IMR-90 (cell line): Measurements from ENCODE around the gene DELE1. TPM values are rescaled to one million over a fixed set of nuclear protein-coding genes. Genes with fewer than 3 reads are reported as not detected.

Source experiments
- ATAC-seq: fragments of 200-7000 bp; cut with Tn5 transposase; 2 replicates; pipeline ENCODE4 v1.9.1; 2020; ENCODE audit warnings: low read depth, mild to moderate bottlenecking, moderate library complexity
- BruUV-seq: library from RNA; stranded (reverse); fragments of 400-500 nt; replicated peaks from 2 replicates; lab custom pipeline; 2021; lab: Mats Ljungman, UMichigan
- CTCF ChIA-PET: fragments of 300-600 bp; formaldehyde crosslinking; extraction: SDS; loops from one replicate; lab custom pipeline; 2021; ENCODE audit warnings: antibody characterized with exemption; lab: Yijun Ruan, JAX
- POLR2A ChIA-PET: fragments of 300-600 bp; sonication (Branson Sonifier 250); formaldehyde crosslinking; loops from one replicate; lab custom pipeline; 2022; ENCODE audit warnings: antibody characterized with exemption; ENCODE audit not compliant: unreplicated experiment; lab: Charles Lee
- DNase-seq: peaks from one replicate; pipeline ENCODE4 v3.0.0; 2013
- H2AFZ ChIP-seq: replicated peaks from 2 replicates; pipeline ENCODE3; 2013; ENCODE audit warnings: low read length, mild to moderate bottlenecking; ENCODE audit not compliant: poor library complexity
- H2AK5ac ChIP-seq: 2 replicates; pipeline ENCODE4 v1.6.1; 2013; ENCODE audit warnings: low read depth, low read length, inconsistent platforms
- H2AK9ac ChIP-seq: replicated peaks from 2 replicates; pipeline ENCODE3; 2013; ENCODE audit warnings: mild to moderate bottlenecking, low read depth, low read length, moderate library complexity; ENCODE audit not compliant: poor library complexity
- H2BK120ac ChIP-seq: 2 replicates; pipeline ENCODE4 v1.6.1; 2013; ENCODE audit warnings: low read depth, low read length, inconsistent platforms
- H2BK15ac ChIP-seq: 3 replicates; pipeline ENCODE4 v1.6.1; 2013; ENCODE audit warnings: low read depth, low read length, inconsistent platforms
- H2BK20ac ChIP-seq: 2 replicates; pipeline ENCODE4 v1.6.1; 2013; ENCODE audit warnings: low read depth, mild to moderate bottlenecking, inconsistent platforms, low read length, moderate library complexity
- H2BK5ac ChIP-seq: 2 replicates; pipeline ENCODE4 v1.6.1; 2013; ENCODE audit warnings: mild to moderate bottlenecking, low read depth, low read length, inconsistent platforms; ENCODE audit not compliant: poor library complexity, severe bottlenecking
- H3K14ac ChIP-seq: replicated peaks from 2 replicates; pipeline ENCODE4 v1.6.1; 2013; ENCODE audit warnings: low read depth, low read length, inconsistent platforms
- H3K18ac ChIP-seq: 2 replicates; pipeline ENCODE4 v1.6.1; 2013; ENCODE audit warnings: low read depth, low read length, control low read depth
- H3K23ac ChIP-seq: 2 replicates; pipeline ENCODE4 v1.6.1; 2013; ENCODE audit warnings: low read depth, low read length, inconsistent platforms
- H3K27ac ChIP-seq: 2 replicates; pipeline ENCODE4 v1.5.1; 2013; ENCODE audit warnings: mild to moderate bottlenecking, control low read depth, low read length; ENCODE audit not compliant: insufficient read depth
- H3K27me3 ChIP-seq: 2 replicates; pipeline ENCODE4 v1.6.1; 2013; ENCODE audit warnings: low read length; ENCODE audit not compliant: control insufficient read depth, insufficient read depth
- H3K36me3 ChIP-seq: 2 replicates; pipeline ENCODE4 v1.6.1; 2013; ENCODE audit warnings: low read length, mixed read lengths; ENCODE audit not compliant: control insufficient read depth, insufficient read depth
- H3K4ac ChIP-seq: 2 replicates; pipeline ENCODE4 v1.6.1; 2013; ENCODE audit warnings: low read depth, low read length, inconsistent platforms
- H3K4me1 ChIP-seq: 2 replicates; pipeline ENCODE4 v1.6.1; 2013; ENCODE audit warnings: low read length, mixed read lengths; ENCODE audit not compliant: control insufficient read depth, insufficient read depth
- H3K4me2 ChIP-seq: 2 replicates; pipeline ENCODE4 v1.6.1; 2013; ENCODE audit warnings: low read depth, mild to moderate bottlenecking, control low read depth, low read length, moderate library complexity
- H3K4me3 ChIP-seq: 2 replicates; pipeline ENCODE4 v1.5.1; 2013; ENCODE audit warnings: low read depth, mild to moderate bottlenecking, control low read depth, low read length, moderate library complexity; ENCODE audit not compliant: insufficient read depth
- H3K56ac ChIP-seq: 2 replicates; pipeline ENCODE4 v1.6.1; 2013; ENCODE audit warnings: low read length, inconsistent platforms; ENCODE audit not compliant: insufficient read depth; ENCODE audit errors: extremely low read depth
- H3K79me1 ChIP-seq, 2 experiments: 2 replicates each; pipeline ENCODE4 v1.6.1; 2013; ENCODE audit warnings: low read length in 2 of 2, inconsistent platforms in 1 of 2, low read depth in 1 of 2
- H3K9ac ChIP-seq: 2 replicates; pipeline ENCODE4 v1.6.1; 2013; ENCODE audit warnings: low read depth, low read length, control low read depth
- H3K9me1 ChIP-seq: 2 replicates; pipeline ENCODE4 v1.6.1; 2013; ENCODE audit warnings: low read length, inconsistent platforms; ENCODE audit not compliant: insufficient read depth
- H3K9me3 ChIP-seq: 2 replicates; pipeline ENCODE4 v1.6.1; 2013; ENCODE audit warnings: low read length; ENCODE audit not compliant: control insufficient read depth, insufficient read depth
- H4K20me1 ChIP-seq: 2 replicates; pipeline ENCODE4 v1.6.1; 2013; ENCODE audit warnings: low read length, inconsistent platforms; ENCODE audit not compliant: insufficient read depth
- H4K5ac ChIP-seq: 2 replicates; pipeline ENCODE4 v1.6.1; 2013; ENCODE audit warnings: mild to moderate bottlenecking, low read depth, low read length, control low read depth
- H4K8ac ChIP-seq, 2 experiments: 2 replicates each; pipeline ENCODE4 v1.6.1; 2013; ENCODE audit warnings: low read depth in 2 of 2, low read length in 2 of 2, control low read depth in 1 of 2, inconsistent platforms in 1 of 2
- H4K91ac ChIP-seq: 2 replicates; pipeline ENCODE4 v1.6.1; 2013; ENCODE audit warnings: low read depth, low read length, inconsistent platforms; ENCODE audit not compliant: insufficient read depth
- BHLHE40 ChIP-seq: fragments of 150-350 bp; IDR thresholded peaks from 2 replicates; pipeline ENCODE4 v1.6.1; 2016; ENCODE audit warnings: mild to moderate bottlenecking, low read depth, low read length
- FOS ChIP-seq: fragments of 150-350 bp; IDR thresholded peaks from 2 replicates; pipeline ENCODE4 v1.6.1; 2016; ENCODE audit warnings: low read depth, low read length
- POLR2A ChIP-seq: IDR thresholded peaks from 2 replicates; pipeline ENCODE4 v1.6.1; 2012; ENCODE audit warnings: mild to moderate bottlenecking, low read depth, low read length
- RAD21 ChIP-seq: IDR thresholded peaks from 2 replicates; pipeline ENCODE4 v1.6.1; 2012; ENCODE audit warnings: low read length, improper control_type of control experiment
- RFX5 ChIP-seq: IDR thresholded peaks from 2 replicates; pipeline ENCODE4 v1.8.0; 2012; ENCODE audit warnings: low read depth, mild to moderate bottlenecking, low read length, moderate library complexity
- WGBS, 2 experiments: methylation state at CpG; one replicate each; pipeline versions ENCODE4 v1.1.5 to v1.1.7; 2013; ENCODE audit warnings: missing lambda C conversion rate in 2 of 2; ENCODE audit not compliant: insufficient read length in 1 of 2; ENCODE audit errors: extremely low coverage in 2 of 2; 5-methylcytosine and 5-hydroxymethylcytosine counted together
- dilution Hi-C: fragments of 300-500 bp; cut with HindIII; formaldehyde crosslinking; loops from one replicate; pipeline ENCODE4 v1.14.3; 2018; ENCODE audit warnings: low sequenced_read_pairs; ENCODE audit not compliant: unreplicated experiment
- in situ Hi-C: fragments of 300-500 bp; cut with MboI; formaldehyde crosslinking; loops from 3 replicates; pipeline ENCODE4 v1.14.3; 2019; ENCODE audit warnings: low sequenced_read_pairs, inconsistent platforms, mixed read lengths
- intact Hi-C: fragments of 100-400 bp; cut with micrococcal nuclease; formaldehyde crosslinking; loops from 2 replicates; pipeline ENCODE4 v1.10.0; 2022
- polyA plus RNA-seq, 3 experiments: library from polyadenylated mRNA; depleted of rRNA; stranded (reverse); fragments of >200 nt; gene quantifications; 2 replicates each; pipeline ENCODE4 v1.2.3, GENCODE V29; 2012; ENCODE audit warnings: low replicate concordance in 1 of 3
- total RNA-seq: library from RNA; depleted of rRNA; stranded (reverse); fragments of >200 nt; gene quantifications from 2 replicates; pipeline ENCODE4 v1.2.3, GENCODE V29; 2012

The DELE1 gene
- total and polyA plus RNA-seq, 2 of the 4 experiments (the other 2 are of a cell fraction), result 28.0 to 66.1 TPM

GRCh38 chr5:141906517-141906916 is 17.2 kb upstream of the DELE1 start:
- H3K4ac ChIP-seq, result no peak overlapping the region
- ChIA-PET CTCF (interaction anchor here (0.8 to 0.9 kb wide), 2 partner anchors 54 to 214 kb away, joined by 3 read pairs; no protein-coding TSS in a partner anchor), POLR2A (no interaction called here)
- no peak overlapping the region for H3K9ac ChIP-seq
- no peak overlapping the region for H2BK20ac ChIP-seq
- intact Hi-C loops (no loop called here), dilution Hi-C loops (no loop called here), in situ Hi-C loops (no loop called here)
- no TSS peak for BruUV-seq
- H3K18ac ChIP-seq, result no peak overlapping the region
- no peak overlapping the region for H3K56ac ChIP-seq
- H3K23ac ChIP-seq, result no peak overlapping the region
- no peak overlapping the region for H3K4me2 ChIP-seq
- no peaks in the 10 kb centered on the region for H4K20me1 ChIP-seq
- no peaks in the 10 kb centered on the region for H3K36me3 ChIP-seq
- H3K79me1 ChIP-seq, result no peaks in the 10 kb centered on the region
- ATAC-seq (no peak), DNase-seq (no peak)
- no peak overlapping the region for H4K91ac ChIP-seq
- H2BK120ac ChIP-seq, result no peak overlapping the region
- H4K5ac ChIP-seq, result no peak overlapping the region
- no peak overlapping the region for H3K4me3 ChIP-seq
- H3K4me1 ChIP-seq, result no peaks in the 10 kb centered on the region
- H3K9me3 ChIP-seq, result no peaks in the 10 kb centered on the region
- no peak overlapping the region for H2AK9ac ChIP-seq
- H2AK5ac ChIP-seq, result no peak overlapping the region
- no CpG with 5 or more reads among the region's 1 CpG for WGBS, 2 experiments
- no peak overlapping the region for H2BK15ac ChIP-seq
- TF ChIP-seq POLR2A (no peak), BHLHE40 (no peak), RFX5 (no peak), FOS (no peak), RAD21 (no peak)
- no peak overlapping the region for H2BK5ac ChIP-seq
- H3K9me1 ChIP-seq, result no peaks in the 10 kb centered on the region
- peaks cover 19% of the 10 kb centered on the region for H3K27me3 ChIP-seq
- no peak overlapping the region for H4K8ac ChIP-seq
- H3K27ac ChIP-seq, result no peak overlapping the region
- no peak overlapping the region for H2AFZ ChIP-seq
- no peak overlapping the region for H3K14ac ChIP-seq
